Subcutaneous adipose tissue (tissue), 4 donors: ENCODE results near the gene WDR41. TPM values are rescaled to one million over a fixed set of nuclear protein-coding genes. Genes with fewer than 3 reads are reported as not detected.

Source experiments
- CTCF ChIP-seq: fragments of 450-650 bp; IDR thresholded peaks from one replicate; pipeline ENCODE4 v1.5.1; 2016; ENCODE audit warnings: low read depth, mild to moderate bottlenecking, control low read depth, antibody characterized with exemption, moderate library complexity
- total RNA-seq, 4 donors: library from RNA; depleted of rRNA; stranded (reverse); fragments of >200 nt; gene quantifications; one replicate each; pipeline ENCODE4 v1.1.0, GENCODE V29; 2016

The WDR41 gene
- total RNA-seq, 4 donors from 2014 or later = 42.8 to 78.4 (median 59.9) TPM

- TF ChIP-seq CTCF = no peak
Observed at GRCh38 chr5:77498952-77499351, 6.8 kb upstream of the WDR41 start.

GRCh38 chr5:77494935-77495334 lies 2.8 kb upstream of the WDR41 start:
- no peak for TF ChIP-seq CTCF

GRCh38 chr5:77492653-77493000 lies 511 bp upstream of the WDR41 start:
- no peak for TF ChIP-seq CTCF

- TF ChIP-seq CTCF = no peak
Observed at GRCh38 chr5:77486344-77486962, 5.7 kb downstream of the WDR41 start.

GRCh38 chr5:77483682-77484081 lies 8.4 kb downstream of the WDR41 start:
- no peak for TF ChIP-seq CTCF

GRCh38 chr5:77463905-77464304 lies 28.2 kb downstream of the WDR41 start:
- TF ChIP-seq CTCF = no peak

- no peak for TF ChIP-seq CTCF
Observed at GRCh38 chr5:77461287-77461686, 30.8 kb downstream of the WDR41 start.
